ENCODE measurements around the gene THUMPD3. TPM values are rescaled to one million over a fixed set of nuclear protein-coding genes. Genes with fewer than 3 reads are reported as not detected.

Gene THUMPD3
- total RNA-seq, 2 experiments from 2014 or later = 46.1 to 52.0 TPM

DNA sequence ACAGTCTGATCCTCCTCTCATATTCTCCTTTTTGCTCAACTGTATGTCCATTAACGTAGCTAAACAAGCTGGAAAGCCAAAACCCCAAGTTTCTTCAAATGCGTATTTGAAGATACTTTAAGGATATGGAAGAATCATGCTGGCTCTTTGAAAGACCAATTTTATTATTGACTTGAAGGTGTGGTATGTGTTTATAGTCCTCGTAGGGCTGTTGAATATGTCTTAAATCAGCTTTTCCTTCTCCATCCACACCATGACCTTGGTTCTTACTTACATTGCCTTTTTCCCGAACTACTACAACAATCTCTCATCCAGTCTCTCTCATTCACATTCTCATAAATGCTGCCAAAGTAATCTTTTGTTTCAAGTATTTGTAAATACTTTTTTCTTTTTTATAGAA lies 19.7 kb upstream of the THUMPD3 start:
- no peak for DNase-seq
- H3K27me3 Mint-ChIP-seq = no peaks in the 10 kb centered on the region
- peaks cover 5% of the 10 kb centered on the region for H3K4me1 Mint-ChIP-seq
- no peaks in the 10 kb centered on the region for H3K36me3 Mint-ChIP-seq
- H3K9me3 Mint-ChIP-seq (ENCODE audit: low read depth) = no peaks in the 10 kb centered on the region
- ATAC-seq = no peak
- H3K4me3 Mint-ChIP-seq = no peak overlapping the region
- H3K27ac Mint-ChIP-seq = no peak overlapping the region
- CTCF ChIA-PET = interaction anchor here (1.1 to 1.5 kb wide), 2 partner anchors 9 to 15 kb away, joined by 3 to 4 read pairs; no protein-coding TSS in a partner anchor

DNA sequence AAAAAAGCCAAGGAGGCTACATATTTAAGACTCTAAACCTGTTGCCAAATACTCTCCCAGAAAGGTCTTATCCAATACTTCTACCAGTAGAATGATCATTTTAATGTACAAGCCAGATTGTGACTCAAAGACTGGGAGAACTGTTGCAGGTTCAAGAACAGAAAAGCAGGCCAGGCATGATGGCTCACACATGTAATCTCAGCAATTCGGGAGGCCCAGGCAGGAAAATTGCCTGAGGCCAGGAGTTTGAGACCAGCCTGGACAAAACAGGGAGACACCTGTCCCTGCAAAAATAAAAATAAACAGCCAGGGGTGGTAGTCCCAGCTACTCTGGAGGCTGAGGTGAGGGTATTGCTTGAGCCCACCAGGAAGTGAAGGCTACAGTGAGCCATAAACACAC lies 17.8 kb upstream of the THUMPD3 start:
- DNase-seq (no peak), ATAC-seq (no peak)
- no peak overlapping the region for H3K4me3 Mint-ChIP-seq
- no peaks in the 10 kb centered on the region for H3K36me3 Mint-ChIP-seq
- no peaks in the 10 kb centered on the region for H3K9me3 Mint-ChIP-seq (ENCODE audit: low read depth)
- H3K4me1 Mint-ChIP-seq = peaks cover 11% of the 10 kb centered on the region
- no peaks in the 10 kb centered on the region for H3K27me3 Mint-ChIP-seq
- no peak overlapping the region for H3K27ac Mint-ChIP-seq
- CTCF ChIA-PET = no interaction called here

DNA sequence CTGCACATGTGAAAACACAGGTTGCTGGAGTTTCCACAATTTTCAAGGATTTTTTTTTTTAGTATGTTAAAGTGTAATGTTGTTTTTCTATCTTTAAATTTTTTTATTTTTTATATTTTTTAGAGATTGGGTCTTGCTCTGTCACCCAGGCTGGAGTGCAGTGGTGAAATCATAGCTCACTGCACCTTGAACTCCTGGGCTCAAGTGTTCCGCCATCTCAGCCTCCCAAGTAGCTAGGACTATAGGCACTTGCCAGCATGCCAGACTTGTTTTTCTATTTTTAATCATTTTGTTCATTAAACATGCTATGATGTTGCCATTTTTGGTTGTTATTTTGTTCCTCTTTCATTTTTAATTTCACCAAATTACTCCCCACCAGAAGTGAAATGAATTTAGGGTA lies 16.7 kb upstream of the THUMPD3 start:
- no peak overlapping the region for H3K27ac Mint-ChIP-seq
- H3K27me3 Mint-ChIP-seq = no peaks in the 10 kb centered on the region
- no peaks in the 10 kb centered on the region for H3K36me3 Mint-ChIP-seq
- CTCF ChIA-PET = no interaction called here
- no peak for DNase-seq
- H3K4me3 Mint-ChIP-seq = no peak overlapping the region
- peaks cover 12% of the 10 kb centered on the region for H3K4me1 Mint-ChIP-seq
- no peaks in the 10 kb centered on the region for H3K9me3 Mint-ChIP-seq (ENCODE audit: low read depth)
- ATAC-seq = no peak

DNA sequence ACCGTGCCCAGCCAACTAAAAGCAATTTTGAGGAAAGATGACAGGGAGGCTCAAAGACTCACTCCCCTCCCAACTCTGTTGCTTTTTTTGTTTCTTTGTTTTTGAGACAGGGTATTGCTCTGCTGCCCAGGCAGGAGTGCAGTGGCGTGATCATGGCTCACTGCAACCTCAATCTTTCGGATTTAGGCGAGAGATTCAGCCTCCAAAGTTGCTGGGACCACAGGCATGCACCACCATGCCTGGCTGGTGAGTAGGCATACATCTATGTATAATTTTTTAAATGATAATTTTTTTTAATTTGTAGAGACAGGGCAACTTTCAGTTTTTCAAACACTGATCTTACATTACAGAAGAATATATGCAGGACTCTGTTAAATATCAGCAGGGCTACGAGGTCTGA lies 15.8 kb upstream of the THUMPD3 start:
- no peaks in the 10 kb centered on the region for H3K36me3 Mint-ChIP-seq
- H3K4me3 Mint-ChIP-seq = no peak overlapping the region
- no peak for ATAC-seq
- peaks cover 18% of the 10 kb centered on the region for H3K4me1 Mint-ChIP-seq
- CTCF ChIA-PET = no interaction called here
- H3K27me3 Mint-ChIP-seq = no peaks in the 10 kb centered on the region
- H3K9me3 Mint-ChIP-seq (ENCODE audit: low read depth) = no peaks in the 10 kb centered on the region
- no peak for DNase-seq
- no peak overlapping the region for H3K27ac Mint-ChIP-seq

DNA sequence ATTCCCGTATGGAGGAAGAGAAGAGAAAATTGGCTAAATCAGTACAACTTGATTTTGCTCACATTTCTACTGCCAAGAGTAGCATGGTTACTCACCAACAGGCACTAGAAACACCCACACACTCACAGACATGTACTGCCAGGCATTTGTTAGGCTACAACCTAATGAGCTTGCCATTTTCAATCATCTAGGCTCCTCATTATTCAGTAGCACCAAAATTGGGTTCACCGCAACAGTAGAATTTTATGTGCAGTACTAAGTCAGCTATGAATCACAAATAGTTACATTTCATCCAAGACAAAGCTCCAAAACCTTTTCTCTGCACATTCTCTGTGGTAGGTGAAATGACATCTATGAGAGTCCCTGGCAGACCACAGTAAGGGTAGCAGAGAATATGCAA lies 15.0 kb upstream of the THUMPD3 start:
- Mint-ChIP-seq H3K27ac (no peak overlapping the region), H3K4me3 (no peak overlapping the region), H3K9me3 (ENCODE audit: low read depth) (no peaks in the 10 kb centered on the region), H3K36me3 (no peaks in the 10 kb centered on the region), H3K27me3 (no peaks in the 10 kb centered on the region), H3K4me1 (peaks cover 24% of the 10 kb centered on the region)
- ATAC-seq (no peak), DNase-seq (no peak)
- CTCF ChIA-PET = no interaction called here

DNA sequence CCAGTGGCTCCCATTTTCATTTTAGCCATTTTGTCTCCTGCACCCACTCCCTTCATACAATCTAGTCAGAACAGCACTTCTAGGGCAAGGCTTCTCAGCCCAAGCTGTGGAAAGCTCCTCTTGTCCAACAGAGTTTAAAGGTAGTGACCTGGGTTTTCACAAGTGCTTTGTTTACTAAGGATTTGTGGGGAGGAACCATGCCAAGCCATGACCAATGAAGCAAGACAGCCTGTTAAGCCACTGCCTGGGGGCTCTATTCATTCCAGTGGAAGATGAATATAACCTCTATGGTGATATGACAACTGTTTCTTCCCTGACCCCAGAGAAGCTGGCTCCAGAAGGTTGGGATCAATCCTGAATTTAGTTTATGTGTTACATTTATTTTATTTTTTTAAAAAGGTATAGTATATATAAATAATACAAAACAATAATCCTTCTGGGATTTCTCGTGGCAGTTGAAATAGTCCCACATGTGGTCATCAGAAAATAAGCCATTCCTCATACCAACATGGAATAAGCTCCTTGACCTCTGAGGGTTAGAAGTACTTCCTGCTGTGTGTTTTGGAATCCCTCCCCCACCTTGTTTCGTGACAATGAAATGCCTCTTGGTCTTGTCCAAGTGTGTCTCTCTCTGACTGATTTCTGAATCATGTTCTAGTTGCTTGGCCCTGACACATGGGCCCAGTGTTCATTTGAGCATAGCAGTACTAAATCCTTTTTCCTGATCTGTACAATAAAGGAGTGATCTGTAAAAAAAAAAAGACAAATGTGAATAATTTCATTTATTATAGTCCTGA lies 13.3 kb upstream of the THUMPD3 start:
- Mint-ChIP-seq H3K27ac (no peak overlapping the region), H3K4me3 (no peak overlapping the region), H3K27me3 (no peaks in the 10 kb centered on the region), H3K4me1 (peaks cover 38% of the 10 kb centered on the region), H3K36me3 (no peaks in the 10 kb centered on the region), H3K9me3 (ENCODE audit: low read depth) (no peaks in the 10 kb centered on the region)
- DNase-seq = no peak
- CTCF ChIA-PET = no interaction called here
- ATAC-seq = no peak

DNA sequence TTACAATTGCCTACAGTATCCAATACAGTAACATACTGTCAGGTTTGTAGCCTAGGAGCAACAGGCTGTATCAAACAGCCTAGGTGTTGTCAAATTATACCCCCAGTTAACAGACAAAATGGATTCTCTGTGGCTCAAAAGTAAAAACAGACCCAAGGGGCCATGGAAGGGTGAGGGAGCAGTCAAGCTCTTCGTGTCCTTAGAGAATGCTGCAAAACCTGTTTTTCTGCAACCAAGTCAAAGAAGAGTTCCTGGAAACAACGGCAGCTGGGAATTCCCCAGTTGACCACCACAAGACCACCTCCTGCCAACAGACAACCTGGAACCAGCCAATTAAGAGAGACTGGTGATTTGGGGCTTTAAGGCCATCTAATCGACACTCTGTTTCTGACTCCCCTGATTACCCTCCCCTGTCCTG lies 11.1 kb upstream of the THUMPD3 start:
- ATAC-seq = no peak
- no peak for DNase-seq
- H3K9me3 Mint-ChIP-seq (ENCODE audit: low read depth) = no peaks in the 10 kb centered on the region
- peaks cover 51% of the 10 kb centered on the region for H3K4me1 Mint-ChIP-seq
- H3K27ac Mint-ChIP-seq = no peak overlapping the region
- CTCF ChIA-PET = interaction anchor here (1.2 to 3.4 kb wide), 6 partner anchors 9 to 387 kb away, joined by 3 to 52 read pairs (median 7); partner anchors contain the start of gene THUMPD3
- no peaks in the 10 kb centered on the region for H3K27me3 Mint-ChIP-seq
- H3K36me3 Mint-ChIP-seq = no peaks in the 10 kb centered on the region
- H3K4me3 Mint-ChIP-seq = no peak overlapping the region

DNA sequence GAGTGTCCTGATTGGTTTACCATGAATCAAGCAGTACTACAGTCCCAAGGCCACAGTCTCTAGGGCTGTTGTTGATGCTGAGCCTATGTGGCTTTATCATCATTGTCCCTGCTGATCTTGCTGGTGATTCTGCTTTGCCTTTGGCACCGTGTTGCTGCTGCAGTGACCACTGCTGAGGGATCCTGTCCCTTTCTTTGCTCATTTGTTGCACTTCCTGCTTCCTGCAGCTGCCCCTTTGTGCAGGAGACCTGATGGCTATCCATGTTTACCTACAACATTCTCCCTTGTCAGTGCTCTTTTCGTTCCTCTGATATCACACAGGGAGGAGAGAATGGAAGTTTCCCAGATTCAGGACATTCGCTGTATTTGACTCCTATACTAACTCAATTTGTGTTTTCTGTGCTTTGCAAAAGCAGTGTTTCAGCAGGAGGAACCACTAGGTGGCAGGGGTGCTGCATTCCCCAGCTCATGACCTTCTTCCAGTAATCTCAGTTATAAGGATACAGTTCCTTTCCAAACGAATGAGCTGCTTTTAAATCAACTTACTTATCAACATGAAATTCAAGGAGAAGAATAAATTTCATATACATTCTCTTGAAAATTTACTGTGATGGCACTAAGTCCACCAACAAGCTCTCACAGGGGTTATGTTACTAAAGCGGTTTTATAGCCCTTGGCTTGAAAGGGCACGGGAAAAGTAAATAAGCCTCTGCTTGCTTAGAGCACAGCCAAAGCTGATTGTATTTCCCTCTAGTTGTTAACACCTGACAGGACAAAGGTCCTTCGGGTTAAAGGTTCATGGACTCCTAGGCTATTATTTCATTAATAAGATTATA lies 9.7 kb upstream of the THUMPD3 start:
- H3K36me3 Mint-ChIP-seq = no peaks in the 10 kb centered on the region
- peaks cover 47% of the 10 kb centered on the region for H3K4me1 Mint-ChIP-seq
- peak overlapping the region; percentile 40 for H3K27ac Mint-ChIP-seq
- H3K4me3 Mint-ChIP-seq = no peak overlapping the region
- CTCF ChIA-PET = interaction anchor here (0.6 to 3.4 kb wide), 30 partner anchors 10 to 456 kb away, joined by 3 to 52 read pairs (median 4); partner anchors contain the start of genes MTMR14 and THUMPD3
- no peaks in the 10 kb centered on the region for H3K9me3 Mint-ChIP-seq (ENCODE audit: low read depth)
- H3K27me3 Mint-ChIP-seq = no peaks in the 10 kb centered on the region
- ATAC-seq (peak; percentile 69), DNase-seq (peak; percentile 76)

DNA sequence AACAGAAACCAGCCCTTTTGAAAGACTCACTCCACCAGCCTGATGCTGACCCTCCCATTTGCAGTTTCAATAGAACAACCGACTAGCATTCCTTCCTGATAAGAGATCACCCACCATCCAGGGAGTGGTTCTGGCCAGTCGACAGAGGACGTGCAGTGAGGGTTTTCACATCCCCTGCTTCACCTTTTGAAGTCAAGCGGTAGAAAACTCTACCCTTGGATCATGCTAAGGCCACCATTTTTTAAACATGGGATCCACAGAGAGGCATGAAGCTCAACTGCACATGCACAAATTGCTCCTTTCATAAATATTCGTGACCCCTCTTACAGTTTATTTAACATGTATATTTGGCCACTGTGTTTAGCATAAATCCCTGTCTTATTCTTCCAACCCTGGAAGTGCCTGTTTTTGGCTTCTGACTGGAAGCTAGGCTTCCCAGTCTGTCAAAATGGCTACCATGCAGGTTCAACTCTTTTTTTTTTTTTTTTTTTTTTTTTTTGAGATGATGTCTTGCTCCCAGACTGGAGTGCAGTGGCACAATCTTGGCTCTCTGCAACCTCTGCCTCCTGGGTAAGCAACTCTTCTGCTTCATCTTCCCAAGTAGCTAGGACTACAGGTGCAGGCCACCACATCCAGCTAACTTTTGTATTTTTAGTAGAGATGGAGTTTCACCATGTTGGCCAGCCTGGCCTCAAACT lies 1.0 kb upstream of the THUMPD3 start:
- Mint-ChIP-seq H3K36me3 (peaks cover 17% of the 10 kb centered on the region), H3K4me3 (peak overlapping the region; percentile 7), H3K9me3 (ENCODE audit: low read depth) (no peaks in the 10 kb centered on the region), H3K4me1 (peaks cover 38% of the 10 kb centered on the region), H3K27me3 (no peaks in the 10 kb centered on the region), H3K27ac (peak overlapping the region; percentile 34)
- DNase-seq (no peak), ATAC-seq (no peak)
- CTCF ChIA-PET = interaction anchor here (0.9 to 3.1 kb wide), 10 partner anchors 8 to 142 kb away, joined by 3 to 52 read pairs (median 4); no protein-coding TSS in a partner anchor

DNA sequence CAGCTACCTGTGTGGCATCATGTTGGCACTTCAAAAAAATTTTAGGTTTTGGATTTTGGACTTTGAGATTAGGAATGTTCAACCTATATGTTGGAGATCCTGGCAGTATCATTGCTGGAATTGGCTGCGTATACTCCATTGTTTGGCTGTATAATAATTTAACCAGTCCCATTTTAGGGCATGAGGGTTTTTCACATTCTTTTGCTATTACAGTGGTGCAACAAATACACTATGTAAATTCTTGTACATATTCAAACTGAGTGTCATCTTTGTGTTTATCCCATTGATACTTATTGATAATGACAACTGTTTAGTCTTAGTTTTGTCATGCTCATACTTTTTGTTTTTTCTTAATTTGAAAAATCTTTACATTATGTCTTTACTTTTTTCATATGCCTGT lies 6.7 kb downstream of the THUMPD3 start:
- ATAC-seq = no peak
- Mint-ChIP-seq H3K27me3 (no peaks in the 10 kb centered on the region), H3K9me3 (ENCODE audit: low read depth) (no peaks in the 10 kb centered on the region), H3K36me3 (peaks cover 54% of the 10 kb centered on the region), H3K4me1 (peaks cover 40% of the 10 kb centered on the region), H3K27ac (no peak overlapping the region), H3K4me3 (no peak overlapping the region)
- no peak for DNase-seq
- CTCF ChIA-PET = no interaction called here

DNA sequence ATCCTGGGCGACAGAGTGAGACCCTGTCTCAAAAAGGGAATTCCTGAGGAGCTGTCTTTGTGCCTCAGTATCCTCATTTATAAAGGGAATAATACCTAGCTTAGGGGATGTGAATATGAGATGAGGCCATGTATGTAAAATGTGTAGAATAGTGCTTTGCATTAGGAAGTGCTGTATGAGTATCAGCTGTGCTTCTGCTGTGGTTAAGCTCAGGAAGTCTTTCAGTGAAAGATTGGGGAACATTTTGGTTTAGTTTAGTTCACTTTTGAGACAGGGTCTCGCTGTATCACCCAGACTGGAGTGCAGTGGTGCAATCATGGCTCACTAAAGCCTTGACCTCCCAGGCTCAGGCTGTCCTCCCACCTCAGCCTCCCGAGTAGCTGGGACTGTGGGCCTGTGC lies 10.6 kb downstream of the THUMPD3 start:
- Mint-ChIP-seq H3K27ac (peak overlapping the region; percentile 75), H3K4me1 (peaks cover 19% of the 10 kb centered on the region), H3K9me3 (ENCODE audit: low read depth) (no peaks in the 10 kb centered on the region), H3K4me3 (no peak overlapping the region), H3K36me3 (peaks cover 71% of the 10 kb centered on the region), H3K27me3 (no peaks in the 10 kb centered on the region)
- CTCF ChIA-PET = interaction anchor here (1.0 to 1.7 kb wide), 2 partner anchors 10 to 21 kb away, joined by 6 read pairs; partner anchors contain the start of gene THUMPD3
- DNase-seq = no peak
- ATAC-seq = peak; percentile 57

DNA sequence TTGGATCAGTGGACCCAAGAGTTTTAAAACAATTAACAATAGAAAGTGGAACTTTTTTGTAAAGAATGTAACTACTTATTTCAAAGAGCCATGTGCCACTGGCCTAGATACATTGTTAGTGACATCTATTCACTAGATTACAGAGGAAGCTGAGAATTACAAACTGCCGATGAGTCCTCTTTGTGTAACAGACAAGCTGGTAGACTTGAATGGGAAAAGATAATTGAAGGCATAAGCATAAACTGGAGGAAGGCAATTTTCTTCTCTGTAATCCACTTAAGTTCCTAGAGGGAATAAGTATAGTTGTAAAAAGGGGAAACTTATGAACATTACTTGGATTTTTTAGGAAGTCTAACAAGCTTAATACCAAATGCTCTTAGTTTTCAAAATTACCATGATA lies 15.1 kb downstream of the THUMPD3 start:
- CTCF ChIA-PET = interaction anchor here (1.0 to 1.3 kb wide), 3 partner anchors 15 to 25 kb away, joined by 3 to 4 read pairs (median 4); partner anchors contain the start of gene THUMPD3

DNA sequence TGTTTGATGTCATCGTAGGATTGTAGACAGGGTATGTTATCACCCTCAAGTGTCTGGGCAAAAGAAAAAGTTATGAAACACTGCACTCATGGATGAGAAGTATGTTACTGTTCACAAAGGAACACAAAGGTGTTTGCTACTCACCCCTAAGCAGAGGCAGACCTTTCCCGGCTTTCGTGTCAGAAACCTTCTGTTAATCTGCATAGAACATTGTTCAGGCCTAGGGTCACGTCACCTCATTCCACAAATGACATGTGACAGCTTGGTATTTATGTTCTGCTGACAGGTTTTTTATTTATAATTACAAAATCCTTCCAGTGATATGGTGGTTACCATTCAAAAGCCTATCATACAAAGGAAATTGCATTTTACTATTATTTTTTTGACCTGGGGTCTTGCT lies 16.5 kb downstream of the THUMPD3 start:
- Mint-ChIP-seq H3K27ac (no peak overlapping the region), H3K4me1 (peaks cover 3% of the 10 kb centered on the region), H3K27me3 (no peaks in the 10 kb centered on the region), H3K9me3 (ENCODE audit: low read depth) (no peaks in the 10 kb centered on the region), H3K36me3 (peaks cover 60% of the 10 kb centered on the region), H3K4me3 (no peak overlapping the region)
- ATAC-seq = no peak
- CTCF ChIA-PET = no interaction called here
- DNase-seq = no peak

More for the DNA sequence above, 15.1 kb downstream of the THUMPD3 start:
- no peaks in the 10 kb centered on the region for H3K9me3 Mint-ChIP-seq (ENCODE audit: low read depth)
- H3K27me3 Mint-ChIP-seq = no peaks in the 10 kb centered on the region
- DNase-seq (no peak), ATAC-seq (no peak)
- peaks cover 64% of the 10 kb centered on the region for H3K36me3 Mint-ChIP-seq
- peaks cover 12% of the 10 kb centered on the region for H3K4me1 Mint-ChIP-seq
- H3K27ac Mint-ChIP-seq = no peak overlapping the region
- no peak overlapping the region for H3K4me3 Mint-ChIP-seq
